ENCODE measurements around the gene HIPK2.

- TF ChIP-seq TARDBP (IDR thresholded peaks at IDR 0.05) (no peak), ELF4 (IDR thresholded peaks at IDR 0.05) (no peak), FOXK2 (IDR thresholded peaks at IDR 0.05) (no peak), FOXA1 (IDR thresholded peaks at IDR 0.05) (no peak), SUZ12 (IDR thresholded peaks at IDR 0.05) (no peak), SP1 (IDR thresholded peaks at IDR 0.05) (no peak), ARNT (IDR thresholded peaks at IDR 0.05) (no peak), FOXM1 (IDR thresholded peaks at IDR 0.05; ENCODE audit: borderline replicate concordance) (no peak), PKNOX1 (IDR thresholded peaks at IDR 0.05) (no peak), CTBP1 (IDR thresholded peaks at IDR 0.05; ENCODE audit: borderline replicate concordance) (no peak)
Observed at GRCh38 chr7:139659922-139660316, 117.9 kb downstream of the HIPK2 start.

Data from HEK293T (cell line).